ENCODE data around the gene LECT2.

The LECT2 gene

DNA sequence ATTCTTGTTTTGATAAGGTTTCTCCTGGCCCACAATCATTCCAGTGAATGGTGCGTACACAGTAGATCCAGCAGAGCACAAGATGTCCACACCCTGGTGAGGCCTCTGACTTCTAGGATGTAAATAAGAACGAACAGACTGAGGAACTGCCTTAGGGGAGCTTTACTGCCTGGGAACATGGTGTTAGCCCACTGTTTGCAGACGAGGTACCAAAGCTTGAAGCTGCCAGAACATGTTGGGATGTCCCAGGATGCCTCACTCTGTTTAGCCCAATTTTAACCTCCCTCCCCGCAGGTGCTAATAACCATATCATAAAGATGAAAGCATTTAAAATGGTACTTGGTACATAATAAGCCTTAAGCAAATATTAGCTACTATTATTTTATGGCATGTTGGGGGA is 3.5 kb downstream of the LECT2 start:
- no peaks in the 10 kb centered on the region for H3F3A ChIP-seq (ENCODE audit: insufficient read depth, low read length)
- H2AFZ ChIP-seq (ENCODE audit: low read length): no peak overlapping the region
- no peak overlapping the region for H3K4me2 ChIP-seq (ENCODE audit: low read depth, low read length)
- H3K79me2 ChIP-seq (ENCODE audit: low read length): no peaks in the 10 kb centered on the region
- TF ChIP-seq EZH2phosphoT487 (IDR thresholded peaks at IDR 0.05; ENCODE audit: low read length) (no peak), EZH2 (optimal IDR thresholded peaks at IDR 0.05; ENCODE audit: low read depth, low read length) (no peak)
- TF ChIP-seq, protein P1, sequence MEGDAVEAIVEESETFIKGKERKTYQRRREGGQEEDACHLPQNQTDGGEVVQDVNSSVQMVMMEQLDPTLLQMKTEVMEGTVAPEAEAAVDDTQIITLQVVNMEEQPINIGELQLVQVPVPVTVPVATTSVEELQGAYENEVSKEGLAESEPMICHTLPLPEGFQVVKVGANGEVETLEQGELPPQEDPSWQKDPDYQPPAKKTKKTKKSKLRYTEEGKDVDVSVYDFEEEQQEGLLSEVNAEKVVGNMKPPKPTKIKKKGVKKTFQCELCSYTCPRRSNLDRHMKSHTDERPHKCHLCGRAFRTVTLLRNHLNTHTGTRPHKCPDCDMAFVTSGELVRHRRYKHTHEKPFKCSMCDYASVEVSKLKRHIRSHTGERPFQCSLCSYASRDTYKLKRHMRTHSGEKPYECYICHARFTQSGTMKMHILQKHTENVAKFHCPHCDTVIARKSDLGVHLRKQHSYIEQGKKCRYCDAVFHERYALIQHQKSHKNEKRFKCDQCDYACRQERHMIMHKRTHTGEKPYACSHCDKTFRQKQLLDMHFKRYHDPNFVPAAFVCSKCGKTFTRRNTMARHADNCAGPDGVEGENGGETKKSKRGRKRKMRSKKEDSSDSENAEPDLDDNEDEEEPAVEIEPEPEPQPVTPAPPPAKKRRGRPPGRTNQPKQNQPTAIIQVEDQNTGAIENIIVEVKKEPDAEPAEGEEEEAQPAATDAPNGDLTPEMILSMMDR (IDR thresholded peaks at IDR 0.05; ENCODE audit: low read length): no peak
- H3K4me3 ChIP-seq (ENCODE audit: low read length): no peak overlapping the region
- H3K9me2 ChIP-seq (replicated peaks; ENCODE audit: insufficient read depth, low read length): no peaks in the 10 kb centered on the region
- DNase-seq: no peak
- H3K27me3 ChIP-seq (replicated peaks; ENCODE audit: insufficient read depth, low read length): no peaks in the 10 kb centered on the region
- no peak overlapping the region for H3K27ac ChIP-seq (ENCODE audit: low read length)
- H3K4me1 ChIP-seq (ENCODE audit: low read length): no peaks in the 10 kb centered on the region
- no peaks in the 10 kb centered on the region for H3K36me3 ChIP-seq (replicated peaks; ENCODE audit: insufficient read depth, low read length)
- H3K9ac ChIP-seq (ENCODE audit: low read length): no peak overlapping the region
- H3K9me3 ChIP-seq (replicated peaks; ENCODE audit: insufficient read depth, low read length): no peaks in the 10 kb centered on the region
- no peaks in the 10 kb centered on the region for H4K20me1 ChIP-seq (ENCODE audit: insufficient read depth, low read length)

DNA sequence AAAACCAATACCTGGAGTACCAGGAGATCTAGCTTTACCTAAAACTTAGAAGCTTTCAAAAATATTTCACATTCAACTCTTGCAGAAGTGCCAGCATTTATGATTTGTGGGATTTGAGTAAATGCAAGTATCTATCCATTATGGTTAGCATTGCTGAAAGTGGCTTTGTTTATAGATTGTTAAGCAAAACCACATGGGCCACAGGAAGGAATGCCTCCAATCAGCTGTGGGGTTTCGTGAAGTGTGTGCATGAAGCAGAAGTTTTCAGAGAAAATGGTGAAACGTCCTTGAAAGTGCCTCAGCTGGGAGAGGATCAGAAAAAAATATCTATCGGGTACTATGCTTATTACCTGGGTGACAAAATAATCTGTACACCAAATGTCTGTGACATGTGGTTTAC is 4.2 kb downstream of the LECT2 start:
- no peak overlapping the region for H3K9ac ChIP-seq (ENCODE audit: low read length)
- no peak overlapping the region for H3K27ac ChIP-seq (ENCODE audit: low read length)
- no peaks in the 10 kb centered on the region for H3K27me3 ChIP-seq (replicated peaks; ENCODE audit: insufficient read depth, low read length)
- no peak overlapping the region for H3K4me2 ChIP-seq (ENCODE audit: low read depth, low read length)
- H3K4me3 ChIP-seq (ENCODE audit: low read length): no peak overlapping the region
- H3K9me2 ChIP-seq (replicated peaks; ENCODE audit: insufficient read depth, low read length): no peaks in the 10 kb centered on the region
- no peaks in the 10 kb centered on the region for H3K4me1 ChIP-seq (ENCODE audit: low read length)
- H3K36me3 ChIP-seq (replicated peaks; ENCODE audit: insufficient read depth, low read length): no peaks in the 10 kb centered on the region
- no peak overlapping the region for H2AFZ ChIP-seq (ENCODE audit: low read length)
- H4K20me1 ChIP-seq (ENCODE audit: insufficient read depth, low read length): no peaks in the 10 kb centered on the region
- no peaks in the 10 kb centered on the region for H3F3A ChIP-seq (ENCODE audit: insufficient read depth, low read length)
- no peaks in the 10 kb centered on the region for H3K9me3 ChIP-seq (replicated peaks; ENCODE audit: insufficient read depth, low read length)
- no peaks in the 10 kb centered on the region for H3K79me2 ChIP-seq (ENCODE audit: low read length)
- TF ChIP-seq EZH2 (optimal IDR thresholded peaks at IDR 0.05; ENCODE audit: low read depth, low read length): no peak
- TF ChIP-seq, protein P1 (IDR thresholded peaks at IDR 0.05; ENCODE audit: low read length): no peak
- no peak for DNase-seq

DNA sequence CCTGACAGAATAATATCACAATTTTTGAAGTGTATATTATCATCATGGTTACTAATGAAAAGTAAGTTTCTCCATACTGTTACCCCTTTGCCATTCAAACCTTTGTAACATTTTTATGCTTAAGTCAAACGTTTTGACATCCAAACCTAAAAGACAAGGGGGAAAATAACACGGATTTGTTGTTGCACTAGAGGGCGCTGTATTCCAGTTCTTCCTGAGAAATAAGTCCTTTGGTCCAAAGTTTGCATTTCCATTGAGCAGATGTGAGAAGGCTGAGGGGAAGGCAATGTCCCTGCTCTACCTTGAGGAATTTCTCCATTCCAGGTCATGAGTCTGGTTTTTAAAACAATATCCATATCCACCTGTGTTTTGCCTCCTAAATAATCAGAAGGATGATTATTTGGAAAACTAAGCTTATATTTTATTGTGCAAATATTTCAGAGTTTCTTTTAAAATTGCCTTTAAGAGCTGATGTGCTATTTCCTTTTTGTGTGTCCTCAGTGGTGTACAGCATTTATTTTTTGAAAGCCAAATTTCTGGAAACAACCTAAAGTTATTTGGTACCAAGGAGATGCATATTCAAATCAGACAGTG is 9.7 kb downstream of the LECT2 start:
- peak; percentile 79 for DNase-seq

More for the DNA sequence above, 9.7 kb downstream of the LECT2 start:
- no peak for TF ChIP-seq EZH2phosphoT487 (IDR thresholded peaks at IDR 0.05; ENCODE audit: low read length)
- TF ChIP-seq, protein P1 (IDR thresholded peaks at IDR 0.05; ENCODE audit: low read length): peak; percentile 79
- no peaks in the 10 kb centered on the region for H3K36me3 ChIP-seq (replicated peaks; ENCODE audit: insufficient read depth, low read length)
- no peaks in the 10 kb centered on the region for H3F3A ChIP-seq (ENCODE audit: insufficient read depth, low read length)
- H3K4me2 ChIP-seq (ENCODE audit: low read depth, low read length): no peak overlapping the region
- H3K27ac ChIP-seq (ENCODE audit: low read length): no peak overlapping the region
- H3K9me2 ChIP-seq (replicated peaks; ENCODE audit: insufficient read depth, low read length): no peaks in the 10 kb centered on the region
- H4K20me1 ChIP-seq (ENCODE audit: insufficient read depth, low read length): no peaks in the 10 kb centered on the region
- H3K79me2 ChIP-seq (ENCODE audit: low read length): no peaks in the 10 kb centered on the region
- H3K9me3 ChIP-seq (replicated peaks; ENCODE audit: insufficient read depth, low read length): no peaks in the 10 kb centered on the region
- H2AFZ ChIP-seq (ENCODE audit: low read length): no peak overlapping the region
- H3K27me3 ChIP-seq (replicated peaks; ENCODE audit: insufficient read depth, low read length): no peaks in the 10 kb centered on the region
- no peak overlapping the region for H3K4me3 ChIP-seq (ENCODE audit: low read length)
- H3K4me1 ChIP-seq (ENCODE audit: low read length): no peaks in the 10 kb centered on the region
- no peak overlapping the region for H3K9ac ChIP-seq (ENCODE audit: low read length)

Data from MM.1S (cell line).